ENCODE results near the gene SNAI1. TPM values are rescaled to one million over a fixed set of nuclear protein-coding genes. Genes with fewer than 3 reads are reported as not detected.

The SNAI1 gene
- total RNA-seq, 2 donors from 2014 or later, result 0.78 to 3.3 TPM

GRCh38 chr20:50023116-50023805 is 40.5 kb downstream of the SNAI1 start:
- H3K4me1 ChIP-seq, result no peaks in the 10 kb centered on the region
- no peaks in the 10 kb centered on the region for H3K9me3 ChIP-seq
- WGBS, 2 donors, result 48 to 53% methylated on average over 7 to 10 of the region's 10 CpGs
- no peak overlapping the region for H3K4me3 ChIP-seq
- H3K27ac ChIP-seq, result no peak overlapping the region
- H3K27me3 ChIP-seq, result no peaks in the 10 kb centered on the region
- intact Hi-C loops (cut with DNase I), result no loop called here
- ATAC-seq (no peak), DNase-seq (peak in 1 of 4 donors; percentile 25)
- TF ChIP-seq CTCF (IDR thresholded peaks at IDR 0.05), result no peak
- no peak for TF ChIP-seq POLR2A (IDR thresholded peaks at IDR 0.05)
- H3K36me3 ChIP-seq (replicated peaks in 1 of 2; ENCODE audit: insufficient read depth in 1 of 2, low read depth in 2 of 2), result no peaks in the 10 kb centered on the region

GRCh38 chr20:50026746-50027575 is 44.2 kb downstream of the SNAI1 start:
- no peak for ATAC-seq
- intact Hi-C loops (cut with DNase I), result no loop called here

GRCh38 chr20:50027611-50028105 is 44.9 kb downstream of the SNAI1 start:
- Histone ChIP-seq H3K36me3 (replicated peaks in 1 of 2; ENCODE audit: insufficient read depth in 1 of 2, low read depth in 2 of 2) (no peaks in the 10 kb centered on the region), H3K27me3 (no peaks in the 10 kb centered on the region), H3K27ac (peak overlapping the region in 1 of 4 donors; percentile 43), H3K4me3 (no peak overlapping the region), H3K9me3 (no peaks in the 10 kb centered on the region), H3K4me1 (no peaks in the 10 kb centered on the region)
- peak; percentile 38 for ATAC-seq
- TF ChIP-seq CTCF (IDR thresholded peaks at IDR 0.05) (no peak), POLR2A (IDR thresholded peaks at IDR 0.05) (no peak)
- intact Hi-C loops (cut with DNase I), result no loop called here
- WGBS, 2 donors, result 58 to 62% methylated on average over 5 to 10 of the region's 12 CpGs
- DNase-seq, result peak; percentile 34 to 48 (median 44)

More at GRCh38 chr20:50026746-50027575, 44.2 kb downstream of the SNAI1 start:
- TF ChIP-seq CTCF (IDR thresholded peaks at IDR 0.05) (no peak), POLR2A (IDR thresholded peaks at IDR 0.05) (no peak)
- H3K4me3 ChIP-seq, result no peak overlapping the region
- peak overlapping the region in 1 of 4 donors; percentile 43 for H3K27ac ChIP-seq
- no peaks in the 10 kb centered on the region for H3K9me3 ChIP-seq
- H3K4me1 ChIP-seq, result no peaks in the 10 kb centered on the region
- H3K27me3 ChIP-seq, result no peaks in the 10 kb centered on the region
- DNase-seq, result no peak
- no peaks in the 10 kb centered on the region for H3K36me3 ChIP-seq (replicated peaks in 1 of 2; ENCODE audit: insufficient read depth in 1 of 2, low read depth in 2 of 2)
- 72% methylated on average over 6 to 7 of the region's 7 CpGs for WGBS, 2 donors

GRCh38 chr20:50029083-50029696 is 46.4 kb downstream of the SNAI1 start:
- no peaks in the 10 kb centered on the region for H3K27me3 ChIP-seq
- no peaks in the 10 kb centered on the region for H3K9me3 ChIP-seq
- no peaks in the 10 kb centered on the region for H3K36me3 ChIP-seq (replicated peaks in 1 of 2; ENCODE audit: insufficient read depth in 1 of 2, low read depth in 2 of 2)
- H3K4me3 ChIP-seq, result no peak overlapping the region
- DNase-seq (no peak), ATAC-seq (no peak)
- no peaks in the 10 kb centered on the region for H3K4me1 ChIP-seq
- intact Hi-C loops (cut with DNase I), result no loop called here
- TF ChIP-seq POLR2A (IDR thresholded peaks at IDR 0.05) (no peak), CTCF (IDR thresholded peaks at IDR 0.05) (no peak)
- H3K27ac ChIP-seq, result peak overlapping the region in 1 of 4 donors; percentile 17
- WGBS, 2 donors, result 83 to 90% methylated on average over 15 of the region's 15 CpGs

Measured in body of pancreas (tissue), 4 donors.